Activated CD8-positive, alpha-beta T cell treated with anti-CD3 and anti-CD28 coated beads, Interleukin-2, amount 10 ng/mL, durations not matched to agents 7 days and 5 days (primary cell): Measurements from ENCODE around the gene LGALS9B. TPM values are rescaled to one million over a fixed set of nuclear protein-coding genes. Genes with fewer than 3 reads are reported as not detected.
"Not testable (repeated sequence)": the region's sequence is repeated elsewhere in the genome, so short reads cannot be mapped to it uniquely, and the experiment has no call there.

Experiments used
- ATAC-seq: fragments of 150-1000 bp; cut with Tn5 transposase; one replicate; pipeline ENCODE4 v1.10.0; 2021; ENCODE audit warnings: moderate library complexity
- CTCF ChIA-PET: fragments of 350-600 bp; sonication (Branson Sonifier 250); formaldehyde crosslinking; loops from one replicate; lab custom pipeline; 2021; ENCODE audit warnings: antibody characterized with exemption; lab: Charles Lee
- POLR2A ChIA-PET: fragments of 350-600 bp; sonication (Branson Sonifier 250); formaldehyde crosslinking; loops from one replicate; lab custom pipeline; 2021; ENCODE audit warnings: antibody characterized with exemption; lab: Charles Lee
- DNase-seq: peaks from one replicate; pipeline ENCODE4 v3.0.0-alpha.2; 2020
- H3K27ac Mint-ChIP-seq: one replicate; pipeline ENCODE4 v1.8.0; 2021; ENCODE audit warnings: mild to moderate bottlenecking, mixed read lengths
- H3K27me3 Mint-ChIP-seq: one replicate; pipeline ENCODE4 v1.8.0; 2021; ENCODE audit warnings: low read depth, mixed read lengths
- H3K36me3 Mint-ChIP-seq: one replicate; pipeline ENCODE4 v1.8.0; 2021; ENCODE audit warnings: low read depth, mixed read lengths
- H3K4me1 Mint-ChIP-seq: one replicate; pipeline ENCODE4 v1.8.0; 2021; ENCODE audit warnings: low read depth, mixed read lengths
- H3K4me3 Mint-ChIP-seq: one replicate; pipeline ENCODE4 v1.8.0; 2021; ENCODE audit warnings: mild to moderate bottlenecking, mixed read lengths
- H3K9me3 Mint-ChIP-seq: one replicate; pipeline ENCODE4 v1.8.0; 2022; ENCODE audit warnings: mixed read lengths; ENCODE audit not compliant: insufficient read depth
- total RNA-seq, 2 experiments: library from RNA; stranded (reverse); gene quantifications; one replicate each; pipeline ENCODE4 v1.2.3, GENCODE V29; 2021

Gene LGALS9B
- total RNA-seq, 2 experiments from 2014 or later: 0.45 to 0.47 TPM

GRCh38 chr17:20492971-20493370 lies 25.6 kb upstream of the LGALS9B start:
- H3K4me1 Mint-ChIP-seq, CTCF ChIA-PET, H3K4me3 Mint-ChIP-seq, ATAC-seq, H3K9me3 Mint-ChIP-seq, H3K36me3 Mint-ChIP-seq, H3K27me3 Mint-ChIP-seq, H3K27ac Mint-ChIP-seq, POLR2A ChIA-PET, DNase-seq: not testable (repeated sequence)

DNA sequence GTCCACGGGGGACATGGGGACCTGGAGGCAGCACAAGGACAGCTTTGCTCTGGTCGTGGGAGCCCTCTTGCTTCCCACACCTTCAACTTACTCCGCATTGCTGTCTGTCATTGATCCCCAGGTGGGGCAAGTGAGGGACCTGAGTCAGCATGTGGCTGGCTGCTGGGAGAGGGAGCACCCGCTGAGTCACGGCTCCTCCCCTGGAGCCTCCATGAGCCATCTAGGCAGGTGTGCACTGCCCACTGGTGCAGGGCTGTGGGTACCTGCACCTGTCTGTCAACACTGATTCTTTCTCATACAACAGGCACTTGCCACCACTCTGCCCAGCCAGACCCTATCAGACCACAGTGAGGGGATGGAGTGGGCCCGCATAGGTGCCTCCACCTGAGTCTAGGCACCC lies 24.8 kb upstream of the LGALS9B start:
- POLR2A ChIA-PET, DNase-seq: not testable (repeated sequence)

DNA sequence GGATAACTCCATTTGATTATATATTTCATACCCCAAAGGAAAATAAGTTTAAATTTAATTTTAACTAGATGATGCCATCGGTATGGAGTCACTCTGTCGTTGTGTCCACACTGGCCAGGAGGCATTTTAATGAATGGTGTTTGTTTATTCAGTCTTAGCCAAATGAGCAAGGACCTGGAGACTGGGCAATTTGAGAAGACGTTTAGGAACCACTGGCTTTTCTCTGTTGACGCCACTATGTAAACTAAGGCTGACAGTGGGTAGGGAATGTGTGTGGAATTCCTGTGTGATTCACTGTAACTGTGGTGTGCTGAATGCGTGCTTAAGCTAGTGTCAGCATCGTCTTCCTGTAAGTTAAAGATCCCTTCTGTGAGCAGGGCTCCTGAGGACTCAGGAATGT lies 17.6 kb upstream of the LGALS9B start:
- H3K36me3 Mint-ChIP-seq, DNase-seq, ATAC-seq, POLR2A ChIA-PET, H3K27ac Mint-ChIP-seq, CTCF ChIA-PET, H3K27me3 Mint-ChIP-seq, H3K4me3 Mint-ChIP-seq, H3K4me1 Mint-ChIP-seq, H3K9me3 Mint-ChIP-seq: not testable (repeated sequence)

More for the DNA sequence above, 24.8 kb upstream of the LGALS9B start:
- H3K4me1 Mint-ChIP-seq, H3K9me3 Mint-ChIP-seq, H3K4me3 Mint-ChIP-seq, H3K36me3 Mint-ChIP-seq, H3K27ac Mint-ChIP-seq, ATAC-seq, H3K27me3 Mint-ChIP-seq, CTCF ChIA-PET: not testable (repeated sequence)

GRCh38 chr17:20479889-20480591 lies 12.7 kb upstream of the LGALS9B start:
- H3K4me1 Mint-ChIP-seq, ATAC-seq, H3K27me3 Mint-ChIP-seq, H3K27ac Mint-ChIP-seq, CTCF ChIA-PET, DNase-seq, POLR2A ChIA-PET, H3K9me3 Mint-ChIP-seq, H3K36me3 Mint-ChIP-seq, H3K4me3 Mint-ChIP-seq: not testable (repeated sequence)

- POLR2A ChIA-PET, H3K9me3 Mint-ChIP-seq, H3K27ac Mint-ChIP-seq: not testable (repeated sequence)
Measured at GRCh38 chr17:20477398-20478071, 10.2 kb upstream of the LGALS9B start.

DNA sequence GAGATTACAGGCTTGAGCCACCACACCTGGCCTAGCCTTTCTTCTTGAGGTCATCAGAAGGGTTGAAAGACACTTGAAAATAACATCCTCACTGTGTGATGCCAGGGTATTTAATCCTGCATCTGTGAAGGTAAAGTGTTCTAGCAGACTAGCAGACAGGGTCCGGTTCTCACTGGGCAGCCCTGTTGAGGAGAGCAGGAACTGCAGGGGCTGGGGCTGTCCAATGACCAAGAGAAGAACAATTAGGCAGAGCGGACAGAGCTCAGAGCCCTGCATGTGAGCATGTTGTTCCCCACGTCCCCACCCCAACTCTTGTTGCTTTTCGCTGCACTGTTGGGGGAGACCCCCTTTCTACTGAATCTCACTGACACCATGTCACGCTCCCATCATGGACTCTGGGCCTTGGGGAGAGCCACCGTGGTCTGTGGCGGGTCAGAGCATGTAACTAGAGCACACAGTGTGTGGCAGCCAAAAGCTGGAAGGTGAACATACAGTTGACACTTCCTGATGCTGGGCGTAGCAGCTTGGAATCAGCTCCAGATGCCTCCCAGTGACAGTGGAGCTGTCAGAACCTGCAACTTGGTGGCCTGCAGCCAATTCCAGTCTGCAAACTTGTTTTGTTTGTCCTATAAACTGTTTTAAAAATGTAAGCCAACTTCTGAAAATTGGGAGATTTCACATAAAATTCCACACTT lies 7.9 kb upstream of the LGALS9B start:
- H3K4me3 Mint-ChIP-seq, CTCF ChIA-PET, H3K36me3 Mint-ChIP-seq, DNase-seq, H3K4me1 Mint-ChIP-seq, H3K9me3 Mint-ChIP-seq, ATAC-seq, POLR2A ChIA-PET, H3K27me3 Mint-ChIP-seq, H3K27ac Mint-ChIP-seq: not testable (repeated sequence)

More at GRCh38 chr17:20477398-20478071, 10.2 kb upstream of the LGALS9B start:
- DNase-seq, H3K36me3 Mint-ChIP-seq, H3K4me3 Mint-ChIP-seq, H3K4me1 Mint-ChIP-seq, CTCF ChIA-PET, H3K27me3 Mint-ChIP-seq, ATAC-seq: not testable (repeated sequence)

GRCh38 chr17:20474081-20474480 lies 6.7 kb upstream of the LGALS9B start:
- H3K4me1 Mint-ChIP-seq, H3K36me3 Mint-ChIP-seq, ATAC-seq, H3K27ac Mint-ChIP-seq, H3K9me3 Mint-ChIP-seq, H3K4me3 Mint-ChIP-seq, CTCF ChIA-PET, H3K27me3 Mint-ChIP-seq, POLR2A ChIA-PET, DNase-seq: not testable (repeated sequence)

DNA sequence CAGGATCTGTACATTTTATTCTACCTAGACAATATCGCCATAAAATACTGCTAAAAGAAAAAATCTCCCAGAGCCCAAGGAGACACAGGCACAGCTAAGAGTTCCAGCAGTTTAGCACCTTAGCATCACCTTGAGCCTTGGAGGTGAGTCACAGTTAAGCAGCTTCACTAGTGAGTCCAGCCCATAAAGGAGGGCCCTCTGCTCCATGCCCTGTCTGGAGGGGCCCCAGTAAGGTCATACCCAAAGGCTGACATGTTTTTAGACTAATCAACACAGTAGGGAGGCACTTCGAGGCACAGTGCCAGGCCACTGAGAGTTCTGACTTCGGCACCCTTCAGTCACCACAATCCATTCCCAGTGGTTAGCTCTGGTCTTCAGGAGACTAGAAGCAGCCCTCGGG lies 2.6 kb upstream of the LGALS9B start:
- H3K27me3 Mint-ChIP-seq, H3K27ac Mint-ChIP-seq, H3K36me3 Mint-ChIP-seq, DNase-seq, H3K9me3 Mint-ChIP-seq, H3K4me3 Mint-ChIP-seq, H3K4me1 Mint-ChIP-seq, ATAC-seq, POLR2A ChIA-PET, CTCF ChIA-PET: not testable (repeated sequence)

- POLR2A ChIA-PET, H3K4me3 Mint-ChIP-seq, H3K4me1 Mint-ChIP-seq, ATAC-seq, H3K27ac Mint-ChIP-seq, H3K9me3 Mint-ChIP-seq, CTCF ChIA-PET, H3K36me3 Mint-ChIP-seq, DNase-seq, H3K27me3 Mint-ChIP-seq: not testable (repeated sequence)
Measured at GRCh38 chr17:20469107-20469506, 1.8 kb upstream of the LGALS9B start.

DNA sequence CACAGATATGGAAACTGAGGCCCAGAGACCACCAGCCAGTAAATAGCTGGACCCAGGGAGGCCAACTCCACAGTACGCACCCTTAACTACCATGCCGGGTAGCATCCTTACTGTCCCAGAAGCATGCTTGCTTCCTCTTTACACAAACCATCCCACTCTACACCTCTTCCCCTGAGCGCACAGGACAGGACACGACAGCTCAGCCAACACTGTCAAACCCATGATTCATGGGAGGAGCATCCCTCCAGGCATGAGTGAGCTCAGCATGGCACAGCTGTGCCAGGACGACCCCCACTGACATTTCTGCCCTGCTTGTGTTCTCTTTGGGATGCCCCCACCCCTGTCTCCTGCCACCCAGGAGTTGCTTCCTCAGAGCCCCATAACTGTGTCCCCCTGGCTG lies 340 bp downstream of the LGALS9B start:
- CTCF ChIA-PET, POLR2A ChIA-PET, H3K27me3 Mint-ChIP-seq, DNase-seq, H3K36me3 Mint-ChIP-seq, H3K9me3 Mint-ChIP-seq, H3K4me1 Mint-ChIP-seq, H3K4me3 Mint-ChIP-seq: not testable (repeated sequence)
- peak overlapping the region; percentile 64 for H3K27ac Mint-ChIP-seq
- ATAC-seq: peak; percentile 30

DNA sequence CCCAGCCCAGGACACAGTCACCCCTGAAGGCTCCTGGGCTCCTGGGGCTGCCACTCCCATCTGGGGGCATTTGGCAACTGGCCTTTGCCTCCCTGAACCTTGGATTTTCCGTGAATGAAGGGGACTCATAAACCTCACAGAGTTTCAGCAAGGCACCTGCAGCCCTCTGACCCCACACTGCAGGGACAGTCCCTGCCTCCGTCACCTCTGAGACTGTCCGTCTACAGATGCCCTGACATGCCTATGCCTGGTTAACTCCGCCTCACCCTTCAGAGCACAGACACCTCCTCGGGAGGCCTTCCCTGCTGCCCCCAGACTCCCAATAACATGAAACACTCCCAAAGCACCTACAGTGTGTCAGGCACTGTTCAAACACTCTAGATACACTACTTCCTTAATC lies 786 bp downstream of the LGALS9B start:
- POLR2A ChIA-PET, H3K27me3 Mint-ChIP-seq, H3K27ac Mint-ChIP-seq, H3K4me3 Mint-ChIP-seq, ATAC-seq, H3K36me3 Mint-ChIP-seq, DNase-seq, H3K4me1 Mint-ChIP-seq, CTCF ChIA-PET, H3K9me3 Mint-ChIP-seq: not testable (repeated sequence)

DNA sequence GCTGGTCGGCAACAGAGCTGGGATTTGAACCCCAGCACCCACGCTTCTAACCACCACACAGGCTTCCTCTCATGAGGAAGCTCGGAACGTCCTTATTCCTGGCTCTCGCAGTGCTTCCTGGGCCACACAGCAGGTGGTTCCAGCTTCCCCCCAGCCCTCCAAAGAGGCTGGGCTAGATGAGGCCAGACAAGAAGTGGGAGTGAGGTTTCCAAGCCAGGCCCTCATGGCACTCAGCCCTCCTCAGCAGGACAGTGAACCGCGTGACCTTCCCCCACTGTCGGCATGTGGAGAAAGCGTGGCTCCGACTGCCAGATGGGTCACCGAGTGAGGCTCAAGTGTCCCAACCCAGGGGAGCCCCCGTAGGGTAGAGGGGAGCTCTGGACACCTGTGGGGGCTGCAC lies 1.8 kb downstream of the LGALS9B start:
- DNase-seq, CTCF ChIA-PET, H3K9me3 Mint-ChIP-seq, H3K27ac Mint-ChIP-seq, H3K36me3 Mint-ChIP-seq, H3K27me3 Mint-ChIP-seq, POLR2A ChIA-PET, H3K4me3 Mint-ChIP-seq, H3K4me1 Mint-ChIP-seq, ATAC-seq: not testable (repeated sequence)
